Measurements from ENCODE around the gene PIP5K1C.

The PIP5K1C gene

GRCh38 chr19:3721887-3722442 is 21.7 kb upstream of the PIP5K1C start:
- DNase-seq (ENCODE audit: low read depth), result no peak

DNA sequence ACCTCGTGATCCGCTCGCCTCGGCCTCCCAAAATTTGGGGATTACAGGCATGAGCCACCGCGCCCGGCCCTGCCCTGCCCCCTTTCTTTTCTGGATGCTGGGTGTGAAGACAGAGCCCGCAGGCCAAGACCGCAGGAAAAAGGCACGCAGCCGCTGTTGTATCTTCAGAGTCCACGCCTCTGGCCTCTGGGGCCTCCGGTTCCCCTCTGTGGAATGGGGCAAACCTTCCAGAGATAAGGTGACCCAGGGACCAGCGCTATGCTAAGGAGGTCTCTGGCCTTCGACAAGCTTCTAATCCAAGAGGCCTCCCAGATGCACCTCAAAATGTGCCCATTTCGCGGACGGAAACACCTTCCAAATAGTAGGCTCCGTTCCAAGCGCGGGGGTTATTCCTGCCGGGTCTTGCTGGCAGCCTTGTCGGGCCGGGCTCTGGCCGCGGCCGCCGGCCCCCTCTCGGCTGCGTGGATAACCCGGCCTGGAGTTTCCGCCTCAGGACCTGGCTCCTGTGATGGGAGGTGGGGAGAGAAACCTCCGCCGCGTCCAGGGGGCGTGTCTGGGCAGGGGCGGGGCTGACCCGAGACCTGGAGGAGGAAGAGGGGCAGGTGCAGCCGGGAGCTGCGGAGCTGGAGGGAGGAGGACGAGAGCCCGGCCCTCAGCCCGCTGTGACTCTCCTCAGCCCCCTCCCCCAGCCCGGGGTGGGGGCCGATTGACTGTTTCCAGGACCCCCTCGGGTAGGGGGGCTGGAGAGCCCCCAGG is 21.0 kb upstream of the PIP5K1C start:
- DNase-seq (ENCODE audit: low read depth), result peak; percentile 71

GRCh38 chr19:3720349-3720917 is 20.2 kb upstream of the PIP5K1C start:
- no peak for DNase-seq (ENCODE audit: low read depth)

GRCh38 chr19:3719868-3720267 is 19.6 kb upstream of the PIP5K1C start:
- no peak for DNase-seq (ENCODE audit: low read depth)

DNA sequence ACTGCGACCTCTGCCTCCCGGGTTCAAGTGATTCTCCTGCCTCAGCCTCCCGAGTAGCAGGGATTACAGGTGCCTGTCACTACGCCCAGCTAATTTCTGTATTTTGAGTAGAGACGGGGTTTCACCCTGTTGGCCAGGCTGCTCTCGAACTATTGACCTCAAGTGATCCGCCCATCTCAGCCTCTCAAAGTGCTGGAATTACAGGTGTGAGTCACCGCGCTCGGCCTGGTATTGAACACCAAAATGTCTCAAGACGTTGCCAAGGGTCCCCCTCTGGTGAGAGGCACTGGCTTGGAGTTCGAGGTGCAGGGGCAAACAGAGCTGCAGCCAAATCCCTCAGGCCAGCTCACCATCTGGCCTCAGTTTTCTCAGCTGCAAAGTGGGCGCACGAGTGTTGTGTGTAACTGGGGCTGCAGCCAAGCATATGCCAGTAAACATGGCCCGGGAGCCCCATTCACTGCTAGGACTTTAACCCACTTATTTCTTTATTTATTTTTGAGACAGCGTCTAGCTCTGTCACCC is 15.9 kb upstream of the PIP5K1C start:
- DNase-seq (ENCODE audit: low read depth), result no peak

DNA sequence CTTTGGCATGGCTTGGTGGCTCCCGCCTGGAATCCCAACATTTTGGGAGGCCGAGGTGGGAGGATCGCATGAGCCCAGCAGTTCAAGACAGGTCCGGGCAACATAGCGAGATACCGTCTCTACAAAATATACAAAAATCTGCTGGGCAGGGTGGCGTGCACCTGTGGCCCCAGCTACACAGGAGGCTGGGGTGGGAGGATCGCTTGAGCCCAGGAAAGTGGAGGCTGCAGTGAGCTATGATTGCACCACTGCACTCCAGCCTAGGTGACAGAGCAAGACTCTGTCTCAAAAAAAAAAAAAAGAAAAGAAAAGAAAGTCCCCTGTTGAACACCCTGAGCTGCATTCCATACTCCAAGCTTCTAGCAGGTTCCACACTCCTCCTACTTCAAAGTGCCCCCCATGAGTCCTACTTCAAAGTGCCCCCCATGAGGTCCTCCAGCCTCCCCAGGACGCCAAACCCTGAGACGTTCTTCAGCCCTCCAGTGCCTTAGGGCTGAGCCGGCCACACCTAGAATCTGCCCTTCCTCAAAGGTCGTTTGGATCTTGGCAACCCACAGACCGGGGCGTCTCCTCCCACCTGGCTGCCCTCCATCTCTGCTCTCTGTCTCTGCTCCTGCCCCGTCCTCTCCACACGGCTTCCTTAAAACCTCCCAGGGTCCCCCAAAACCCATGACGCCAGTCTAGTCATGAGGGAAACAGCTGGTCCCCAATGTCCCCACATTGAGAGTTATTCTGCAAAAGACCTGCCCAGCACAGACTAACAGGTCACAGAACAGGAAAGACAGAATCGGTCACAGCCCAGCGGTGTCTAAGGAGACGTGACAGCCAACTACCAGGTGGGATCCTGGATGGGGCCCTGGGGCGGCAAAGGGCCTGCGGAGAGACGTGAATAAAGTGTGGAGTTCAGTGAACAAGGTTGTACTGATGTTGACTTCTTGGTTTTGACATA is 12.7 kb upstream of the PIP5K1C start:
- DNase-seq (ENCODE audit: low read depth), result no peak

DNA sequence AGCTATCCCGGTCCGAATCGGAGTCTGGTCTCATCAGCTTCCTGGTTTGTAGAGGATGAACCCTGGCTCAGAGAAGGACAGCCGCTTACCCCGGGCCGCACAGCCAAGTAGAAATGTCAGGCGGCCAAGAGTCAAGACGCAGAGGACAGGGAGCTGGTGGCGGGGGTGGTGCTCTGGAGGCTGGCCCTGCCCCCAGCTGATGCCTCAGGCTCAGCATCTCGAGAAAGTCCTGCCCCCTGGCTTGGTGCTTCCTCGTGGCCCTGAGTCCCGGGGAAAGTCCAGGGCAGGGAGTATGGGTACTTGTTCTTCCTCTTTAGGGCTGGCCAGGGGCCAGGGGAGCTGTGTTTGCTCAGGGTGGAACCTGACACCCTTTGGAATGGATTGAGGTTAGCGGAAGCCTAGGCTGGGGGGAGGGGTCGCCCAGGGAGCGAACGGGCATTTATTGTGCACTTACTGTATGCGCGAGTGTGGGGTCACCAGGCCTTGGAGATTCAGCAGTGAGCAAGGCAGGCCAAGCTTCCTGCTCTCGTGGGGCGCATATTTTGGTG is 10.1 kb upstream of the PIP5K1C start:
- no peak for DNase-seq (ENCODE audit: low read depth)

DNA sequence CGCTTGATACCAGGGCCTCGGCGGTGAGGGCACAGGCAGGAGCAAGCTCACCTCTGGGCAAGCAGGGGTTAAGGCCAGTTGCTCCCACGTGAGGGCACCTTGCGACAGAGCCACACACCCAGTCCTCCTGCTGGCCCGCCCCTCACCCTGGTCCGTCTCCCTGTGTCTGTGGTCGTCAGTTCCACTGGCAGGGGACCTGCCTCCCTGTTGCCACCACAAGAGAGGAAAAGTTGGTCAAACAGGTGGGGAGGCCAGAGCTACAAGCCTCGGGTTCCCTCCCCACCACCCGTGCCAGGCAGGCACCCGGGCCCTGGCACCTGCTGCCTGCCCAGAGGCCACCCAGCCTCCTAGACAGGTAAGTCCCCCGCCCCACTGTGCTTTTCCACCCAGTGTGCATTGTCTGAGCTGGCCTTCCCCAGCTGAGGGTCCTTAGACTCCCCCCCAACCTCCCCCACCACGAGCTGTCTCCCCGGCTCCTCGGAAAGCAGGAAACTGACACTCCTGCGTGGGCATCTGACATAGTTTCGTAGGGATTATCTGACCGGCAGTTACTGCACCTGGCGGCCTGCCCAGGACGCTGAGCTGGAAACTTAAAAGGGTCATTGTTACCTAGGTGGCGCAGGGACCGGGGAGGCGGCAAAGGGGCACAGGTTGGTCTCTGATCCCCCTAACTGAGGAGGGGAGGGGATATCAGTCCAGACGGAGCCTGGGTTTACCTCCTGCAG is 8.1 kb upstream of the PIP5K1C start, which contains the start of gene TJP3:
TJP3 (plus strand) TSS at position 178 of the 725 bp plus-strand sequence. CDS start 20,049 bp downstream, outside the sequence.
- no peak for DNase-seq (ENCODE audit: low read depth)

GRCh38 chr19:3707868-3708206 is 7.6 kb upstream of the PIP5K1C start:
- DNase-seq (ENCODE audit: low read depth), result no peak

DNA sequence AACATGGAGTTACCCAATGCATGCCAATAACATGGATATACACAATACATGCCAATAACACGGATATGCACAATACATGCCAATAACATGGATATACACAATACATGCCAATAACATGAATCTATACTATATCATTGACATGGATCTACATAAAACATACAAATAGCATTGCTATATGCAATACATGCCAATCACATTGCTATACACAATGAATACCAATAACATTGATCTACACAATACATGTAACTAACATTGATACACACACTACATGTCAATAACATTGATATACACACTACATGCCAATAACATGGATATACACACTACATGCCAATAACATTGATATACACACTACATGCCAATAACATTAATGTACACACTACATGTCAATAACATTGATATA is 932 bp upstream of the PIP5K1C start:
- DNase-seq (ENCODE audit: low read depth), result no peak

DNA sequence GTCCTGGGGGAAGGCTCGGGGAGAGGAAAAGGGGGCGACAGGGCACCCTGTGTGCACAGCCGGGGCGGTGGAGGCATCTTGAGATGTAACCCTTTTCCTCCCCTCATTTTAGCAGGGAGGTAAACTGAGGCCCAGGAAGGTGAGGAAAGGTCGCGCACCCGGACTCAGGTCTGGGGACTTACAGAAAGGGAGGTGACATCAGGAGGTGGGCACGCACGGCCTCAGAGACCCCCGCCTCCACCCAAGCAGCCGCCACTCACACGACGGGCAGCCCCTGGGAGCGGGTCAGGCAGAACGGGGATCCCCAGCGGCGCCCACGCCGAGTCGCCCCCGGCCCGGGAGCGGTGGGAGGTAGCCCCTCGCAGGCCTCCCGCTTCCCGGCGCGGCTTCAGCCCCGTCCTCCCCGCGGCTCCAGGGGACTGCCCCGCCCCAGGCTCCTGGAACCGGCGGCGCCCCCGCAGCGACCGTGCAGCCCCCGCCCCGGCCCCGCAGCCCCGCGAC is 477 bp downstream of the PIP5K1C start:
- DNase-seq (ENCODE audit: low read depth), result no peak

- DNase-seq (ENCODE audit: low read depth), result no peak
Observed at GRCh38 chr19:3698974-3699740, 1.1 kb downstream of the PIP5K1C start.

DNA sequence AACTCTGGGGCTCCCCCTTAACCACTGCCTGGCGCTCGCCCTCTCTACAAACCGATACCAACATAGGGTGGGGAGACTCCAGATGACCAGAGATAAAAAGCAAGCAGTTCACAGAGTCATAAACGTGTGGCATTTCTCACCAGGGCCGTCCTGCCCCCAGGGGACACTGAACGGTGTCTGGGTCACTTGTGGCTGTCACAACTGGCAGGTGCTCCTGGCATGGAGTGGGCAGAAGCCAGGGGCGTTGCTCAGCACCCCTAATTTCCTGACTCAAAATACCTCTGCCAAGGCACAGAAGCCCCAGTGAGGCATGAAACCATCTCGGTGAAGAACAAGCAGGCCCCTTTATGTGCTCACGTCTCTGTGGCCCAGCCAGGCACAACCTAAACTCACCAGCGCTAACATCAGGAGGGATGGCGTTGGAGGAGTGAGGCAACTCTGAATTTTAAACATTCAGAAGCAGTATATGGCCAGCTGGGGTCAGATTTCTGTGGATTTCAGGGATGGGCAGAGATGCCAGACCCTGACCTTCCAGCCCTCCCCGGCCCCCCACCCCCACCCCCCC is 1.8 kb downstream of the PIP5K1C start:
- DNase-seq (ENCODE audit: low read depth), result no peak

- no peak for DNase-seq (ENCODE audit: low read depth)
Observed at GRCh38 chr19:3697671-3698385, 2.4 kb downstream of the PIP5K1C start.

GRCh38 chr19:3697094-3697493 is 3.2 kb downstream of the PIP5K1C start:
- no peak for DNase-seq (ENCODE audit: low read depth)

DNA sequence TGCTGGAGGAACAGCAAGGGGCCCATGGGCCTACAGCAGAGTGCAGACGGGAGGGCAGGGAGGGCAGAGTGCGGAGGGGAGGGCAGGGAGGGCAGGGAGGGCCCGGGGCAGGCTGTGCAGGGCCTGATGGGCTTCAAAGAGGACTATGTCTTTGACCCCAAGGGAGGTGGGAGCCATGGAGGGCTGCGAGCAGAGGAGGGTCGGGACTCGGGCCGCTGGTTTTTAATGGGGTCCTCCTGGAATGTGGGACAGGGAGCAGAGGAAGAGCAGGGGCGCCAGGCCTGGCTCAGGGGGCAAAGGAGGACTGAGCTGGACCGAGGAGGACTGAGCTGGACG is 3.6 kb downstream of the PIP5K1C start:
- no peak for DNase-seq (ENCODE audit: low read depth)

GRCh38 chr19:3695986-3696659 is 4.1 kb downstream of the PIP5K1C start:
- DNase-seq (ENCODE audit: low read depth), result no peak

DNA sequence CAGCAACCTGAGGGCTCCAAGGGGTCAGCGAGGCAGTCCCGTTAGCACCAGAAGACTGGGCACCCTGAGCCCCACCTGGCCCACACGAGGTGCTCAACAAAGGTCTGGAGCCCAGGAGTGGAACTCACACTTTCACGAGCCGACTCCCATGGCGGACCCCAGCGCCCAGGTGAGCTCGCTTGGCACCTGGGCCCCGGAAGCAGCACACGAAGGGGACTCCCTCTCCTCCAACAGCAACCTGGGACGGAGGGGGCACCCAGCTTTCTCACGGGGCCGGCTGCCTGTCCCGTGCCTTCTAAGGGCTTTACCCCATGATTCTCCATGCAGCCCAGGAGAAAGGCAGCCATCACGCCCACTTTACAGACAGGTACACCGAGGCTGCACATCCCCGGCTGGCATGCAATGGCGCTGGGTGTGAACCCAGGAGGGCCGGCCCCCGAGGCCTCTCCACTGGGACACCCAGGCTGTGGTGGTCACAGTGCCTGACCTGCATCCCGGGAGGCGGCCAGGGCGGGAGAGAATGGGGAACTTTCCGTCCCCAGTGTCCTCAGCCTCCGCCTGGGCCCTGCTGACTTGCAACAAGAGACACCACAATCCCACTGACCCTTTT is 5.0 kb downstream of the PIP5K1C start:
- no peak for DNase-seq (ENCODE audit: low read depth)
